Measurements from ENCODE around the gene PALMD.

DNA sequence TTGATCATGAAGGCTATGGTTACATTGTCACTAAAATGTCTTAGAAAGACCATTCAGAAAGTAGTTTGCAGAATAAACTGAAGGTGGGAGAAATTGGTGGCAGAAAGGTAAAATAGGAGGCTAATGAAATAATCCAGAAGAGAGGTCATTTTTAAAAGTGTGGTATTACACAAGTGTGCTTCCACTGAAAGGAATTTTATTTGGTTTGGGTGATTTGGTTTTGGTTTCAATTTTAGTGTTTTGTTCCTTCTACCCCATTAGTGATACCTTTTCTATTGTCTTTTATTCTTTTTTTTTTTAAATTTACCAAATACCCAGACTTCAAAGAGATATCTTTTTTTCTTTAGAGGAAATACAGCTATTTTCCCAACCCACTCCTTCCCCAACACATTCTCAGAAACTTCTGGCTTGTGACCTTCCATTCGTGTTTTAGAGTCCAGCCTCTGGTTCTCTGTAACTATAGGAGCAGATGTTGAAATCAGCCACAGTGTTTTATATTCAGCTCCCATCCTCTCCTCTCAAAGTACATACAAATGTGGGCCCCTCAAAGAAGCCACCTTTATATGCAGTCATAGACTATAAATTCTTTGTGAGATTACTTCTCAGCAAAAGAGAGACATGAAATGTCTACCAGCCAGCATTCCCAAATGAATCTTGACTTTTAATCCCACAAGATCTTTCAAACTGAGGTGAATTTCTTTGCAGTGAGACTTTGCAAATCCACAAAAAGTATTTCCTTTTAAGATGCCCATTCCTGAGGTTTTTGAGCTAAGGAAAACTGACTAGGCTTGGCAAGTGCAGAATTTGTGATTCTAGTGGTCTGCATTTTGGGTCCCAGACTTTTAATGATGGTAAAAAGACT lies 42.0 kb upstream of the PALMD start:
- TF ChIP-seq, protein P1, sequence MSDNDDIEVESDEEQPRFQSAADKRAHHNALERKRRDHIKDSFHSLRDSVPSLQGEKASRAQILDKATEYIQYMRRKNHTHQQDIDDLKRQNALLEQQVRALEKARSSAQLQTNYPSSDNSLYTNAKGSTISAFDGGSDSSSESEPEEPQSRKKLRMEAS (IDR thresholded peaks at IDR 0.05), result no peak
- TF ChIP-seq EP300 (IDR thresholded peaks at IDR 0.05; ENCODE audit: borderline replicate concordance) (no peak), TAF1 (IDR thresholded peaks at IDR 0.05; ENCODE audit: low read depth) (no peak)
